ENCODE data around the gene CCNY.

CCNY gene

GRCh38 chr10:35434533-35434932 lies 98.2 kb downstream of the CCNY start:
- DNase-seq = no peak

- DNase-seq = peak; percentile 19 to 33
Observed at GRCh38 chr10:35435824-35436223, 99.5 kb downstream of the CCNY start.

DNA sequence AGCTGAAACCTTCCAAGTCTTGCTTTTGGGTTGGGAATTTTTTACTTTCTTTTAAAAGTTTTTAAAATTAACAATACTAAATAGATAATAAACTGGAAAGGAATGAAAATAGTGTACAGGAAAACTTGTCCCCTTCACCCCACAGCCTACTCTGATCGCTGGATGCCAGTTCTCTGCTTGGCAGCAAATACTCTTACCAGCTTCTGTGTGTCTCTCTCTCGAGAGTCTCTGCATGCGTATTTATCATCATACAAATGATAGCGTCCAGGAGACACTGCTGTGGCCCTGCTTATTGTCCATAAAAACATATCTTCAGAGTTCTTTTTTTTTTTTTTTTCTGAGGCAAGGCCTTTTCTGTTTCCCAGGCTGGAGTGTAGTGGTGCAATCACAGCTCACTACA lies 101.5 kb downstream of the CCNY start:
- DNase-seq = no peak

- DNase-seq = no peak
Observed at GRCh38 chr10:35438718-35439571, 102.6 kb downstream of the CCNY start.

- no peak for DNase-seq
Observed at GRCh38 chr10:35440016-35440415, 103.7 kb downstream of the CCNY start.

- DNase-seq = no peak
Observed at GRCh38 chr10:35442028-35442427, 105.7 kb downstream of the CCNY start.

DNA sequence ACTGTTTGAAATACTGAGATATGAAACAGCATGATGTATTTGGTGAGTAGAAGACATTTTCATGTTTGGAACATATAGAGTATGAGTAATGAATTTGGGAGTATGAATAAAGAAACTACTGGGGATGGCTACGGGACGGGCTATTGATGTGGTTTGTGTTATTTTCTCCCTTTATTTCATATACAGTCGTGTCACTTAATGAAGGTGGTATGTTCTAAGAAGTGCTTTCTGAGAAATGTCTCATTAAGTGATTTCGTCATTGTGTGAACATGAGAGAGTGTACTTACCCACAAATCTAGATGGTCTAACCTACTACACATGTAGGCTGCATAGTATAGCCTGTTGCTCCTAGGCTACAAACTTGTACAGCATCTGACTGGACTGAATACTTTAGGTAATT lies 106.3 kb downstream of the CCNY start:
- DNase-seq = no peak

- no peak for DNase-seq
Observed at GRCh38 chr10:35443858-35444257, 107.5 kb downstream of the CCNY start.

GRCh38 chr10:35445150-35445884 lies 109.0 kb downstream of the CCNY start:
- no peak for DNase-seq

- peak; percentile 18 to 22 for DNase-seq
Observed at GRCh38 chr10:35446439-35446838, 110.1 kb downstream of the CCNY start.

DNA sequence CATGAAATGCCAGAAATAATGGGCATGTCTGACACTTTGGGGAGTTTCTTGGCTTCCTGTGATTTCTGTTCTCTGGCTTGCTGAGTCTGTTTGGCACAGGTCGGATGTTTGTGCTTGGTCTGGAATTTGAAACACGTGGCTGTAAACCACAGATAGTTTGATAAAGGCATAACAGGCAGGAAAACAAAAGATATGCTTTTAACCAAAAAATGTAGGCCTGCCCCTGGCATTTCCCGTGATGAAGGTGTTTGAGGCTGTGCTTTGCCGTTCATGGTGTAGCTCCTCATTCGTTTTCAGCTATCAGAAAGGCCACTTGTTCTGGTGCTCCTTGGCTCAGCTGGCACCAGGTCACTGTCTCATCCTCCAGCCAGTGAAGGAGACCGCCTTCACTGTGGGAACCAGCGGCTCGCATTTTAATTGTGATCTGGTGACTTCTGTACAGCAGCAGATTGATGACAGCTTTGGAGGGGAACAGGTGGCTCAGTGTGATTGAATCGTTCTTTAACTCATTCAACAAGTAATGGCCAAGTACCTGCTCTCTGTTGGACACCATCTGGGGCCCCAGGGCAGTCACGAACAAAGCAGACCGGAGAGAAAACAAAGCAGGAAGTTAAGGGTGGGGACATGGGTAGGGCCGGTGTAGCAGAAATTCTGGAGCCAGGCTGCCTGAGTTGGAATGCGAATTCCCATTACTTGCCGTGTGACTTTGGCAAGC lies 111.5 kb downstream of the CCNY start:
- DNase-seq = peak; percentile 28 to 53

DNA sequence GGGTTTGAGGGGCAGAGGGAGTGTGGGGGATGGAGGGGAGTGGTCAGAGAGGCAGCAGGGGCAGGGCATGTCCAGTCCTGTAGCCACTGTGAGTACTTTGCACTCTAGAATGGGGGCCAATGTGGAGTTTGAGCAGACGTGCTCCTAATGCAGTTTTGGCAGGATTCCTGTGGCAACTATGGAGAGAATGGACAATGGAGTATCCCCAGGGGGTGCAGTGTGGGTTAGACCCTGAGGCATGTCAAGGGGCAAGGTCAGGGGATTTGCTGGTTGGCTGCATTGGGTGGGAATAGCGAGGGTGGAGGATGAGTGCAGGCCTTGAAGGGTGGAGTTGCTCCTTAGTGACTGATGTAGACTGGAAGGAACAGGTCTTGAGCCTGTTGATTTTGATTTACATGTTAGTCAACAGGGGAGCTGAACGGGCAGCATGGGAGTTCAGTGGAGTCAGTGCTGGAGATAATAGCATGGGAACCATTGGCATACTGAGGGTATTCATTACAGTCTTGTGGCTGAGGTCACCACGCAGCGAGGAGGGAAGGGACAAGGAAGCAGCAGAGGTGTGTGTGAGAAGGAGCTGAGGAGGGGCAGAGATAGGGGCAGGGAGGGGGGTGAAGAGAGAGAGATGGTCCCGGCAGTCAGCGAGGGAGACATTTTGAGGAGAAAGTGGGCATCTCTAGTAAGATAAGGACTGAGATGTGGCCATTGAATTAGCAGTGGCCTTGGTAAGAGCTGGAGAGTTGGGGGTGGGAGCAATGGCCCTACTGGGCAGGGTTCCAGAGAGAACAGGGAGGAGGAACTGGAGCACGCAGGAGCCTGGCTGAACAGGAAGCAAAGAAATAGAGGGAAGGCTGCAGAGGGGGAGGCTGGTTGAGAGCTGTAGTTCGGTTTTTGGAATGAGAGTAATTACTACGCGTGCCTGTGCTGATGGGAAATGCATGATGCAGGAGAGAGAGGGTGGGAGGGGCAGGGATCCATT lies 112.7 kb downstream of the CCNY start:
- peak; percentile 95 to 96 for DNase-seq

- no peak for DNase-seq
Observed at GRCh38 chr10:35449944-35450343, 113.6 kb downstream of the CCNY start.

DNA sequence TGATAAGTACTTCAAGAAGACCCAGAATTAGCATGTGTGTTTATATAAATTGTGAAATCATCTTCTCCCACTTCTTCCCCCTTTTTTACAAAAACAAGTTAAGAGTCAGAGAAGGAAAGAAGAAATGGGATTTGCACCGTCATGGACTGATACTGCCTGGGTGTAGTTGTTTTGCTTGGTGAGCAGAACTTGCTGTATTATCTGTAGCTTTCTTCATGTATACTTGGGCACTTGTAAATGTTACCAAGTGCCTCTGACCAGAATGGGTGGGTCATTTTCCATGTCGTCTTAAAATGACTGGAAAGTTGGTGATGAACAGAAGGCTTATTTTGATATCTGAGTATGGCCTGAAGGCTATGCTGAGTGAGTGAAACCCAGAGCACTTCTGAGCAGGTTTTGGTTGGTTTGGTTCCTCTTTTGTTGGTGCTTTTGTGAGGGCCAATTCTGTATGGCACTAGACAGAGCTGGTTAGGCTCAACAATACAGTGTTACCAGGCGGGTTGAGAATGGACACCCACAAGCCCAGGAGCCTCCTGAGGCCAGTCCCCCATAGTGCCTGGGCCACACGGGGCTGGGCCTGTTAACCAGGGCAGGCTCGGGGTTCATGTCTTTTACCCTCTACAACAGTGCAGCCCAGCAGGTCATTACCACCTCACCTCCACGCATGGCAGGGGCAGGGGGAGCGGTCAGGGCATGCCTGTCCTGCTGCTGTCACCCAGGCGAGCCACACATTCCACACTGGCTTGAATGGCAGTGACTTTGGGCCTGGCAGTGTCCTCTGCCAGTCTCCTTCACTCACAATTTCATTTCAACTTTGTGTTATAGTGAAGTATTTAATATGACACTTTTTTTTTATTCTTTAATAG lies 115.1 kb downstream of the CCNY start:
- DNase-seq = peak; percentile 55 to 78

GRCh38 chr10:35452171-35452570 lies 115.9 kb downstream of the CCNY start:
- DNase-seq = no peak

DNA sequence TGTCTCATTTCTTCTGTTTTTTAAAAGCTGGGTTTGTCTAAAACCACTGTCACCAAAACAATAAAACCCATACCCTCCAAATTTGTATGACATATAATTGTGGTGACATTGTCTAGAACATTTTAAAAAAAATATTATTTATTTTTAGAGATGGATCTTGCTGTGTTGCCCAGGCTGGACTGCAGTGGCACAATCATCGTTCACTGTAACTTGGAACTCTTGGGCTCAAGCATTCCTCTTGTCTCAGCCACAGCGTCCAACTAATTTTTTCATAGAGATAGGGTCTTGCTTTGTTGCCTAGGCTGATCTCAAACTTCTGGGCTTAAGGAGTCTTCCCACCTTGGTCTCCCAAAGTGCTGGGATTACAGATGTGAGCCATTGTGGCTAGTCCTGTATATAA lies 116.5 kb downstream of the CCNY start:
- no peak for DNase-seq

DNA sequence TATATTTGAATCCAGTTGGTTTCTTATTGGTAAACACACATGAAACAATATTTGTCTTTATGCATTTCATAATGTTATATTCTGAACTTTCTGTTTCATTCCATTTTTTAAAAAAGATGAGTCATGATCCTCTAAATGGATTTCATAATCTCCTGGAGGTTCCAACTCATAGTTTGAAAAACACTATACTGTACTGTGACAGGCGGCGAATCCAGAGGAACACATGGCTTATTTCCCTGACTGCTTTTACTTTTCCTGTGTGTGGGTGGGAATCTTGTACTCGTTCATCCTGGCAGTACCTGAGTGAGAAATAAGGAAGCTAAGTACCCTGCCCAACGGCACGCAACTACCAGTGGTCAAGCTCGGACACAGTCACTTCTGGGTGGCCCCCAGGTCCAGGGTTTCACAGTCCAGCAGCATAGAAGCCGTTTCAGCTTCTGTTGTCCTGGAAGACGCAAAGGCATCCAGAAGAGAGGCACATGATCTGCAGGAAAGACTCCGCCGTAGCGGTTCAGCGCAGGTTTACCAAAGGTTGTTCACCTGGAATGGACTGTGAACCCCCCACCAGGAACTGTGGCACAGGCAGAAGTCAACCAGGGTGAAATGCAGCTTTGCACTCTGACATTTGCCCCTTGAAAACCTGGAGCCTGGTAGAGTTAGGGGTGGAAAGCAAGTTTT lies 117.7 kb downstream of the CCNY start:
- DNase-seq = peak; percentile 56 to 68

GRCh38 chr10:35456153-35456720 lies 119.9 kb downstream of the CCNY start:
- no peak for DNase-seq

GRCh38 chr10:35456784-35457183 lies 120.5 kb downstream of the CCNY start:
- no peak for DNase-seq
